Stimulated activated CD4-positive, alpha-beta T cell treated with anti-CD3 and anti-CD28 coated beads, Interleukin-15, amount 100 ng/mL, for 48 hours (primary cell): ENCODE results near the gene PJVK.
"Not testable (repeated sequence)": the region's sequence is repeated elsewhere in the genome, so short reads cannot be mapped to it uniquely, and the experiment has no call there.

Experiments
- DNase-seq, 2 donors: peaks; one replicate each; pipeline ENCODE4 v3.0.0-alpha.2; 2020; ENCODE audit warnings: low read depth in 2 of 2

Gene PJVK, protein sequence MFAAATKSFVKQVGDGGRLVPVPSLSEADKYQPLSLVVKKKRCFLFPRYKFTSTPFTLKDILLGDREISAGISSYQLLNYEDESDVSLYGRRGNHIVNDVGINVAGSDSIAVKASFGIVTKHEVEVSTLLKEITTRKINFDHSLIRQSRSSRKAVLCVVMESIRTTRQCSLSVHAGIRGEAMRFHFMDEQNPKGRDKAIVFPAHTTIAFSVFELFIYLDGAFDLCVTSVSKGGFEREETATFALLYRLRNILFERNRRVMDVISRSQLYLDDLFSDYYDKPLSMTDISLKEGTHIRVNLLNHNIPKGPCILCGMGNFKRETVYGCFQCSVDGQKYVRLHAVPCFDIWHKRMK

GRCh38 chr2:178450774-178451525, at the start of gene PJVK, which contains the start of gene PRKRA:
Gene PJVK, plus strand, starts transcription at chr2:178451378. Its CDS starts 2,032 bp downstream, at chr2:178453410.
Gene PRKRA, minus strand, starts transcription at chr2:178451175. Its CDS starts 145 bp downstream, at chr2:178451030.
- DNase-seq = peak; percentile 91 to 96

GRCh38 chr2:178401994-178402437, 49.2 kb upstream of the PJVK start:
- DNase-seq = no peak

DNA sequence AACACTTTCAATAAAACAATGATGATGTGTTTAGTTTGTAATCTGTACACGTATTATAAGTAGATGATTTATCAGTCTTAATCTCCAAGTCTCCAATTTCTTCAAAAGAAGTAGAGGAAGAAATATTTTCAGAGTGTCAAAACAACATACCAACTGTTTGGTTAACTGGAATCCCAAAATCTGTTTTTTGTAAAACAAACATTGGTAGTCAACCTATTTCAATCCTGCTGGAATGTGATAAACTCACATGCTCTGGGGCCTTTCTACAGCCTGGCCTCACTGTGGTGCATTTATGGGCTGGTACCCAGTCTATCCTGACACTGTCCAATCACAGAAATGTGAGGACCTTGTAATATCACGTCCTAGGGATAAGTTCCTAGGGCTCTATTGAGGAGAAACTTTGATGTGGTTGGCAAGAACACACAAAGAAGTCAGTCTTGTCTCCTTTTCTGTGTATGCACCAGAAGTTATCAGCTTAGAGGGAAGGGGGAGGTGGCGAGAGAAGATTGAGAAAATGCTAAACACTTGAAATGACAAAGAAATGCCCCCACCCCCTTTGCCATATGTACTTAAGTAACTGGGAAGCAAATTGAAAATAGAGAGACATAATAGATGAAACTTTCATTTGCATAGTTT, 47.4 kb upstream of the PJVK start:
- no peak for DNase-seq

GRCh38 chr2:178404368-178404767, 46.8 kb upstream of the PJVK start:
- no peak for DNase-seq

GRCh38 chr2:178409261-178409660, 41.9 kb upstream of the PJVK start:
- no peak for DNase-seq

DNA sequence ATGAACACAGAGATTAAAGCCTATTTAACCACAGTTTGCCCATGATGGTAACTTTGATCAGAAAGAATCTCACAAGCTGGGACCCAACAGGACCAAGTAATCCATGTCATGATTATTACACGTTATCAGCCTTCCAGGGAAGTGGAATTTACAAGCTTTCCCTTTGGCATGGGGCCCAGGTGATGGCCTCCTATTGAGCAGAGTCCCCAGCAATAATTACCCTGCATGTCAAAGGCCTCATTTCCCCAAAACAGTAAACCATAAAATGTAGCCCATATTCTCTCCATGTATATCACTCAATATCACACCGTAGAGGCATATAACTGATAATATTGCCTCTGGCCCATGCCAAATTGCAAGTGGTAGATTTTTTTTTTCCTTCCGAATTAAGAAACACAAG, 39.1 kb upstream of the PJVK start:
- DNase-seq = no peak

DNA sequence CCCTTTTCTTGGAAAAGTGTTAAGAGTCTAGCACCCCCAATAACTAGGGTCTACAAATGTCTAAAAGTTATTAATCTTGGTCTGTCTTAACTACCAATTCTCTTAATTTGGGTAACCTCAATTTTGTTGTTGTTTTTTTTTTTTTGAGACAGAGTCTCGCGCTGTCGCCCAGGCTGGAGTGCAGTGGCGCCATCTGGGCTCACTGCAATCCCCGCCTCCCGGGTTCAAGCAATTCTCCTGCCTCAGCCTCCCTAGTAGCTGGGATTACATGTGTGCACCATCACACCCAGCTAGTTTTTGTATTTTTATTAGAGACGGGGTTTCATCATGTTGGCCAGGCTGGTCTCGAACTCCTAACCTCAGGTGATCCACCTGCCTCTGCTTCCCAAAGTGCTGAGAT, 38.7 kb upstream of the PJVK start:
- DNase-seq = not testable (repeated sequence)

DNA sequence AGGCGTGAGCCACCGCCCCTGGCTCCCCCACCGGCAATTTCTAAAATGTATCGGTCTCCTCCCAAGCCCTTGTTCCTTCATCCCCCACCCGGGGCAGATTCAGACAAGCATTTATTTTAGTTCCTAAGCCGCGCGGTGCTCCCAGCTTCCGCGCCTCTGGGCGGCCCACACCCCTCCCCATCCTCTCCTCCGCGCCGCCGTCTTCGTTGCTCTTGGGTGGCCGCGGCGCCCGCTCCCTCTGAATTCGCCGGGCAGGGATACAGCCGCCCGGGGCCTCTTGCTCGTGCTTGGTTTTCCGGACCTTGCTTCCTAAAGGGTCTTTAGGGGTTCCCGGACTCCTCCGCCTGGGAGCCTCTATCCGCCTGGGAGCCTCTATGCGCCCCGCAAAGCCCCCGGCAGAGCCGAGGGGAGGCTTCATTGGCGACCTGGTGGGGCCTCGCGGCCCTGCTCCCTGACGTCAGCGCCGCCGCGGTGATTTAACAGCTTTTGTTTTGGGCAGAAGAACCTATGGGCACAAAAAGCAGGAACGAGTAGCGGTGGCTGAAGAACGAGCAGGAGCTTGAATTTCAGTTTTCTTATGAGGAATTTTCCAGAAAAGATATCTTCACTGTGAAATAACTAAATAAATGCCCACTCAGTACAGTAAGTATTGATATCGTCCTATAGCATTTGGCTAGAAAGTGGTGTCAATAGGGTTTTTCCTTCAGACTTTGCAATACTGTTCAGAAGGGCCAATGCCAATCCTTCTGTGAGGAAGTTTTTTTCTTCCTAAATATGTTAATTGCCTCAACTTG, 37.5 kb upstream of the PJVK start:
- peak; percentile 57 to 66 for DNase-seq

GRCh38 chr2:178414266-178415247, 36.6 kb upstream of the PJVK start:
- peak; percentile 69 to 74 for DNase-seq

- no peak for DNase-seq
Measured at GRCh38 chr2:178415979-178416378, 35.2 kb upstream of the PJVK start.

GRCh38 chr2:178417916-178418315, 33.3 kb upstream of the PJVK start:
- DNase-seq = no peak

- DNase-seq = no peak
Measured at GRCh38 chr2:178418426-178418825, 32.8 kb upstream of the PJVK start.

DNA sequence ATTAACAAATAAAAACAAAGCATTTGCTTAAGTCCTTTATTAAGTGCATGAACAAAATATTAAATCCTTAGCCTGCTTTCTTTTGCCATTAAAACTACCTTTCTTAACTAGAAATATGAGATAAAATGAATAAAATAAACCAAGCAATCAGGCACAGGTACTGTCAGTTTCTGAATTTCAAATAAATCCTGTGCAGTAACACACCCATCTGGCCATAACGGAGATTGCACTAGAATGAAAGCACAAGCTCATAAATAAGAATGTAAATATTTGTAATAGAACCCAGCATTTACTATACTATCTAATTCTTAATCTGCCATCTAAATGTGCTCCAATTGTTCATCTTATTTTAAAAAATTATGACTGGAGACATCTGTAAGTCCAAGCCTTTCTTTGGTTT, 32.1 kb upstream of the PJVK start:
- no peak for DNase-seq

GRCh38 chr2:178420463-178420999, 30.6 kb upstream of the PJVK start:
- no peak for DNase-seq

DNA sequence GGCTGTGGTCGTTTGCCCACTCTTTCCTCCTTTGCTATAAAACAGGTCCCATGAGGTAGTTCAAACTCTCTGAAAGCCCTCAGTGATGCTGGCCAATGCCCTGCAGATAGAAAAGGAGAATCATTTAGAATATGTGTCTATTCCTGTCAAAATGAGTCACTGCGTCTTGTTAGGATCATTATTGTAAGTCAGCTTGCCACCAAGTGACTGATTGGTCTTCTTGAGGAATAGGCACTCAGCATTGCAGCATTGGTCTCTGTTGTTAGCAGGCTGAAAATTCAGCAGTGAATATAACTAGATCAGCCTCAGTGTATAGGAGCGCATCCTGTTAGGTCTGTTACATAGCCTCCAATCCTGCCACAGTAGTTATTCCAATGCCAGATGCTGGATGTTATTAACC, 29.1 kb upstream of the PJVK start:
- DNase-seq = no peak

DNA sequence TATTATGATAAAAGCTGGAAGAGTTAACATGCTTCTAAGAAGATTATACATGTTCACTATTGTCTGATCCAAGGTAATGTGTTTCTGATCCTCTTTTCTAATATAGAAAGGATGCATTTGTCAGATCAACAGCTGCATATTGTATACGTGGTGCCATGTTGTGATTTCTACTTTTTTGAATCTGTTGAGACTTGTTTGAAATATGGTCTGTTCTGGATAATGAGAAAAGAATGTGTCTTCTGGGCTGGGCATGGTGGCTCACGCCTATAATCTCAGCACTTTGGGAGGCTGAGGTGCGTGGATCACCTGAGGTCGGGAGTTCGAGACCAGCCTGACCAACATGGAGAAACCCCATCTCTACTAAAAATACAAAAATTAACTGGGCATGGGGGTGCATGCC, 27.4 kb upstream of the PJVK start:
- not testable (repeated sequence) for DNase-seq

- DNase-seq = no peak
Measured at GRCh38 chr2:178425255-178425827, 25.8 kb upstream of the PJVK start.

GRCh38 chr2:178426388-178426787, 24.8 kb upstream of the PJVK start:
- no peak for DNase-seq

DNA sequence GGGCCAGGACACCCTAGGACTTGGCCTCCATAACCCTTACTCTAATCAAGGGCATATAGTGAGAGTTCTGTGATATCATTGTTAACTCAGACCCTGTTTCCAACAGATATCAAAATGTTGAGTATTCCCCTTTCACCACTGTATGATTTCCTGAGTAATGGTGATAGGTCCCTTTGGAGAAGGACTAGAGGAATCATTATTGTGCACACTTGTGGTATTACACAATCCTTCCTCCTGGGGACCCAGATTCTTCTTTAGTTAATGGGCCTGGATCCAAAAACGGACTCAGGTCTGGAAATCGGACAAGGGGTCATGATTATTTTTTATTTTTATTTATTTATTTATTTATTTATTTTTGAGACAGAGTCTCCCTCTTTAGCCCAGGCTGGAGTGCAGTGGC, 23.7 kb upstream of the PJVK start:
- DNase-seq = no peak

DNA sequence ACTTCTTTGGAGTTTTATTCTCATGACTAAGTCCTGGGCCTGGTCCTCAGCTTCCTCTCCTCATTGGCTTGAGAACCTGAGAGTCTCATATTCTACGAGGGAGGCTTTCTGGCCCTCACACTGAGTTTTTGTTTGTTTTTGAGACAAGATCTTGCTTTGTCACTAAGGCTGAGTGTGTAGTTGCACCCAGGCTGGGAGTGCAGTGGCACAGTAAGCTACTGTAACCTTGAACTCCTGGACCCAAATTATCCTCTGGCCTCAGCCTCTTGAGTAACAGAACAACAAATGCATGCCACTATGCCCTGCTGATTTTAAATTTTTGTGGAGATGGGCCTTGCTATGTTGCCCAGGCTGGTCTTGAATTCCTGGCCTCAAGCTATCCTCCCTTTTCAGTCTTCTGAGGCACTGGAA, 22.8 kb upstream of the PJVK start:
- DNase-seq = no peak
